WTC11 (cell line): ENCODE measurements around the gene ZFP42. TPM values are rescaled to one million over a fixed set of nuclear protein-coding genes. Genes with fewer than 3 reads are reported as not detected.

Experiments used
- ATAC-seq: fragments of 200-7000 bp; cut with Tn5 transposase; 2 replicates; pipeline ENCODE4 v1.10.0; 2021; ENCODE audit warnings: mild to moderate bottlenecking, moderate library complexity
- CTCF ChIA-PET: fragments of 300-600 bp; sonication (Branson Sonifier 250); formaldehyde crosslinking; loops from one replicate; lab custom pipeline; 2021; ENCODE audit warnings: antibody characterized with exemption; lab: Charles Lee
- POLR2A ChIA-PET: fragments of 350-600 bp; sonication (Branson Sonifier 250); formaldehyde crosslinking; loops from one replicate; lab custom pipeline; 2021; ENCODE audit warnings: antibody characterized with exemption; lab: Charles Lee
- DNase-seq: peaks from one replicate; pipeline ENCODE4 v3.0.0; 2021; ENCODE audit warnings: low spot score
- H3K27ac Mint-ChIP-seq: 2 replicates; pipeline ENCODE4 v1.8.0; 2021; ENCODE audit warnings: mixed read lengths
- H3K27me3 Mint-ChIP-seq: 2 replicates; pipeline ENCODE4 v1.8.0; 2021; ENCODE audit warnings: low read depth, mild to moderate bottlenecking, moderate library complexity, mixed read lengths
- H3K36me3 Mint-ChIP-seq: 2 replicates; pipeline ENCODE4 v1.8.0; 2021; ENCODE audit warnings: mixed read lengths
- H3K4me1 Mint-ChIP-seq: 2 replicates; pipeline ENCODE4 v1.8.0; 2022; ENCODE audit warnings: mixed read lengths
- H3K4me3 Mint-ChIP-seq: 2 replicates; pipeline ENCODE4 v1.8.0; 2021; ENCODE audit warnings: mild to moderate bottlenecking, moderate library complexity, mixed read lengths
- H3K9me3 Mint-ChIP-seq: 2 replicates; pipeline ENCODE4 v1.8.0; 2021; ENCODE audit warnings: mixed read lengths
- ATF1 ChIP-seq: sonication (generic); formaldehyde crosslinking; IDR thresholded peaks from 2 replicates; pipeline ENCODE4 v1.8.1; 2023; ENCODE audit warnings: mild to moderate bottlenecking, moderate library complexity, missing genetic modification reagents
- CBFB ChIP-seq: sonication (generic); formaldehyde crosslinking; IDR thresholded peaks from 2 replicates; pipeline ENCODE4 v1.8.1; 2022; ENCODE audit warnings: mild to moderate bottlenecking, low read depth, missing genetic modification reagents
- FOXP4 ChIP-seq: sonication (generic); formaldehyde crosslinking; IDR thresholded peaks from 2 replicates; pipeline ENCODE4 v1.8.0; 2022; ENCODE audit warnings: mild to moderate bottlenecking, missing genetic modification reagents
- GTF2I ChIP-seq: fragments of 250-450 bp; sonication (Bioruptor Pico); conservative IDR thresholded peaks from 2 replicates; pipeline ENCODE4 v1.4.0; 2021; ENCODE audit warnings: mild to moderate bottlenecking
- HMGXB4 ChIP-seq: sonication (generic); formaldehyde crosslinking; IDR thresholded peaks from 2 replicates; pipeline ENCODE4 v1.8.1; 2023; ENCODE audit warnings: mild to moderate bottlenecking, moderate library complexity, missing genetic modification reagents
- MAX ChIP-seq: sonication (generic); formaldehyde crosslinking; IDR thresholded peaks from 2 replicates; pipeline ENCODE4 v1.8.0; 2022; ENCODE audit warnings: mild to moderate bottlenecking, missing genetic modification reagents
- NFE2L1 ChIP-seq: sonication (generic); formaldehyde crosslinking; IDR thresholded peaks from 2 replicates; pipeline ENCODE4 v1.8.1; 2023; ENCODE audit warnings: missing genetic modification reagents
- NR2C2 ChIP-seq: sonication (generic); formaldehyde crosslinking; IDR thresholded peaks from 2 replicates; pipeline ENCODE4 v1.8.0; 2022; ENCODE audit warnings: mild to moderate bottlenecking, missing genetic modification reagents
- NR3C1 ChIP-seq: sonication (generic); formaldehyde crosslinking; conservative IDR thresholded peaks from 2 replicates; pipeline ENCODE4 v1.8.1; 2023; ENCODE audit warnings: low read depth, mild to moderate bottlenecking, missing genetic modification reagents
- PRDM15 ChIP-seq: sonication (generic); formaldehyde crosslinking; IDR thresholded peaks from 2 replicates; pipeline ENCODE4 v1.8.0; 2022; ENCODE audit warnings: missing genetic modification reagents
- PRRX2 ChIP-seq: fragments of 250-450 bp; sonication (Bioruptor Pico); IDR thresholded peaks from 2 replicates; pipeline ENCODE4 v1.8.0; 2021; ENCODE audit warnings: mild to moderate bottlenecking
- ZBTB21 ChIP-seq: sonication (generic); formaldehyde crosslinking; IDR thresholded peaks from 2 replicates; pipeline ENCODE4 v1.8.1; 2023; ENCODE audit warnings: mild to moderate bottlenecking, missing genetic modification reagents, borderline replicate concordance
- ZNF121 ChIP-seq: sonication (generic); formaldehyde crosslinking; IDR thresholded peaks from 2 replicates; pipeline ENCODE4 v1.8.0; 2023; ENCODE audit warnings: missing genetic modification reagents
- ZNF219 ChIP-seq: sonication (generic); formaldehyde crosslinking; IDR thresholded peaks from 2 replicates; pipeline ENCODE4 v1.8.0; 2023; ENCODE audit warnings: missing genetic modification reagents, mild to moderate bottlenecking, borderline replicate concordance
- ZNF671 ChIP-seq: fragments of 250-450 bp; sonication (Bioruptor Pico); IDR thresholded peaks from 2 replicates; pipeline ENCODE4 v1.8.0; 2021; ENCODE audit warnings: mild to moderate bottlenecking
- total RNA-seq: library from RNA; stranded (reverse); gene quantifications from 3 replicates; pipeline ENCODE4 v1.2.3, GENCODE V29; 2021
- TF ChIP-seq, protein P1 (sequence below): fragments of 250-450 bp; sonication (Bioruptor Pico); conservative IDR thresholded peaks from 2 replicates; pipeline ENCODE4 v1.9.0; 2021; ENCODE audit warnings: mild to moderate bottlenecking
- TF ChIP-seq, protein P2 (sequence below): sonication (generic); formaldehyde crosslinking; IDR thresholded peaks from 2 replicates; pipeline ENCODE4 v1.8.1; 2022; ENCODE audit warnings: missing genetic modification reagents, borderline replicate concordance

Gene ZFP42
- total RNA-seq, 1 experiment from 2014 or later, result 128 TPM

DNA sequence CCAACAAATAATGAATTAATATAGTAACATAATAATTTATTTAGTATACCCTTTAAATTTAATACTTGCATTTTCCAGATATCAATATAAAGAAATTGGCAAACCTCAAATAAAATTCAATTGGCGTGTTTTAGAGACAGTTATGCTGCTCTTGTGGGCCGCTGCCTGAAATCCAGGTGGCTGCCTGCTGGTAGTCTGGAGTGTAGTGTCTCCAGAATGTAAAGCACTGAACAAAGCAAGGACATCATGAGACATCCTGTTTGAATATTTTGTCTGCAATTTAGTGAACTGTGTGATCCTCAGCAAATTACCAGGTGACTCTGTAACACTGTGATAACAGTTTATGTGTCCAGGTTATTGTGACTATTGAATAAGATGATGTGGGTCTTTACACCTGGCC, 29.9 kb downstream of the ZFP42 start:
- no peaks in the 10 kb centered on the region for H3K9me3 Mint-ChIP-seq
- DNase-seq, result no peak
- no peak overlapping the region for H3K27ac Mint-ChIP-seq
- no peak for ATAC-seq
- no peaks in the 10 kb centered on the region for H3K27me3 Mint-ChIP-seq
- H3K36me3 Mint-ChIP-seq, result no peaks in the 10 kb centered on the region
- CTCF ChIA-PET, result no interaction called here
- H3K4me1 Mint-ChIP-seq, result peaks cover 49% of the 10 kb centered on the region
- POLR2A ChIA-PET, result interaction anchor here (0.8 kb wide), 1 partner anchor 9 kb away, joined by 3 read pairs; no protein-coding TSS in a partner anchor
- no peak overlapping the region for H3K4me3 Mint-ChIP-seq
- TF ChIP-seq ZNF121 (CRISPR knock-in tag) (no peak), ZNF219 (CRISPR knock-in tag) (no peak), HMGXB4 (no peak)

DNA sequence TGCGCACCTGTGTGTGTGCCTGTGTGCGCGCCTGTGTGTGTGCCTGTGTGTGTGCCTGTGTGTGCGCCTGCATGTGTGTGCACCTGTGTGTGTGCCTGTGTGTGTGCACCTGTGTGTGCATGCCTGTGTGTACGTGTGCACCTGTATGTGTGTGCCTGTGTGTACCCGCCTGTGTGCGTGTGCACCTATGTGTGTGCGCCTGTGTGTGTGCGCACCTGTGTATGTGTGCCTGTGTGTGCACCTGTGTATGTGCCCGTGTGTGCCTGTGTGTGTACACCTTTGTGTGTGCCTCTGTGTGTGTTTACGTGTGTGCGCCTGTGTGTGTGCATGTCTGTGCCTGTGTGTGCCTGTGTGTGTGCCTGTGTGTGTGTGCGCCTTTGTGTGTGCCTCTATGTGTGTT, 33.5 kb downstream of the ZFP42 start:
- H3K27me3 Mint-ChIP-seq, result no peaks in the 10 kb centered on the region
- POLR2A ChIA-PET, result no interaction called here
- 0 out of 2 replicates have a peak, but pooled peaks have one; percentile 11 for TF ChIP-seq ZBTB21 (CRISPR knock-in tag)
- TF ChIP-seq NR2C2, result 0 out of 2 replicates have a peak, but pooled peaks have one; percentile 30
- TF ChIP-seq, protein P1, sequence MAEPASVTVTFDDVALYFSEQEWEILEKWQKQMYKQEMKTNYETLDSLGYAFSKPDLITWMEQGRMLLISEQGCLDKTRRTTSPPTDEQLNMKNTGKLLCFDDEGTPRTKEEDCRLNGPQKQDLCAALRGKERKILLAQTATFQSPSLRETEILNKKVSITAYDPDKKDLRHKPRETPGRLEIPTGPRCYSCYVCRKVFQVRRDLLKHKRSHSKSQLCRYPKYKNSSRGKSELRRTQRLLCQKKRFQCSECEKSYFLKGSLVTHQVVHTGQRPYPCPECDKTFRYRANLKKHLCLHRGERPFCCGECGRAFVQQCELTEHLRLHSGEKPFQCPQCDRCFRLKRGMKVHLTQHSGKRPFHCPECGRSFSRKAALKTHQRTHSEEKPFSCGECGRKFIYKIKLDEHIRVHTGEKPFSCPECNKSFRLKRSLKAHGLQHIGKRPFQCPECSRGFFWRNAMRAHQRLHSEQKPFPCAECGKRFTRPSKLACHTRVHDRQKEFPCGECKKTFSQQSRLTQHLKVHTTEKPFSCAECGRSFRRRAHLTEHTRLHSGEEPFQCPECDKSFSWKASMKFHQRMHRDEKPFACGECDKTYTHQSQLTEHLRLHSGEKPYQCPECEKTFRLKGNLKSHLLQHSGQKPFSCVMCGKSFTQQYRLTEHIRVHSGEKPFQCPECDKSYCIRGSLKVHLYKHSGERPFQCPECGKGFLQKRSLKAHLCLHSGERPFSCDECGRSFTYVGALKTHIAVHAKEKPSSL, result no peak
- TF ChIP-seq, protein P2, sequence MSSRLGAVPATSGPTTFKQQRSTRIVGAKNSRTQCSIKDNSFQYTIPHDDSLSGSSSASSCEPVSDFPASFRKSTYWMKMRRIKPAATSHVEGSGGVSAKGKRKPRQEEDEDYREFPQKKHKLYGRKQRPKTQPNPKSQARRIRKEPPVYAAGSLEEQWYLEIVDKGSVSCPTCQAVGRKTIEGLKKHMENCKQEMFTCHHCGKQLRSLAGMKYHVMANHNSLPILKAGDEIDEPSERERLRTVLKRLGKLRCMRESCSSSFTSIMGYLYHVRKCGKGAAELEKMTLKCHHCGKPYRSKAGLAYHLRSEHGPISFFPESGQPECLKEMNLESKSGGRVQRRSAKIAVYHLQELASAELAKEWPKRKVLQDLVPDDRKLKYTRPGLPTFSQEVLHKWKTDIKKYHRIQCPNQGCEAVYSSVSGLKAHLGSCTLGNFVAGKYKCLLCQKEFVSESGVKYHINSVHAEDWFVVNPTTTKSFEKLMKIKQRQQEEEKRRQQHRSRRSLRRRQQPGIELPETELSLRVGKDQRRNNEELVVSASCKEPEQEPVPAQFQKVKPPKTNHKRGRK (CRISPR knock-in tag), result no peak
- no peak for TF ChIP-seq CBFB
- TF ChIP-seq FOXP4 (CRISPR knock-in tag), result no peak
- TF ChIP-seq, all 79 proteins: peak for 2
- DNase-seq (no peak), ATAC-seq (no peak)
- Mint-ChIP-seq H3K27ac (peak overlapping the region; percentile 39), H3K9me3 (no peaks in the 10 kb centered on the region), H3K4me3 (no peak overlapping the region), H3K4me1 (peaks cover 42% of the 10 kb centered on the region), H3K36me3 (no peaks in the 10 kb centered on the region)
- CTCF ChIA-PET, result no interaction called here

DNA sequence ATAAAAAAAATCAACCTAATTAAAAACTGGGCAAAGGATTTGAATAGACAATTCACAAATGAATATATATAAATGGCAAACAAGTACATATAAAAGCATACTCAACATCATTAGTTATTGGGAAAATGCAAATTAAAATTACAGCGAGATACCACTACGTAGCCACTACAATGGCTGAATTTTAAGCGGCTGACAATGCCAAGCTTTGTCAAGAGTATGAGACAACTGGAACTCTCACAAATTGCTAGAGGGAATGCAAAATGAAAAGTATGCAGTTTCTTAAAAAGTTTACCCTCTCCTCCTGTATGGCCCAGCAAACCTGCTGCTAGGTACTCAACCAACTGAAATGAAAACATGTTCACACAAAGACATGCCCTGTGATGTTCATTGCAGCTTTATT, 34.8 kb downstream of the ZFP42 start:
- Mint-ChIP-seq H3K4me1 (peaks cover 43% of the 10 kb centered on the region), H3K9me3 (no peaks in the 10 kb centered on the region), H3K27ac (0 out of 2 replicates have a peak overlapping the region, but pooled peaks have one; percentile 78), H3K27me3 (no peaks in the 10 kb centered on the region), H3K36me3 (no peaks in the 10 kb centered on the region), H3K4me3 (peak overlapping the region; percentile 55; the same call in 1 of the 2 replicates)
- CTCF ChIA-PET, result interaction anchor here (1.2 kb wide), 1 partner anchor 13 kb away, joined by 4 read pairs; no protein-coding TSS in a partner anchor
- no peak for ATAC-seq
- POLR2A ChIA-PET, result no interaction called here
- no peak for DNase-seq
- TF ChIP-seq MAX (CRISPR knock-in tag), result no peak
- no peak for TF ChIP-seq PRRX2 (CRISPR knock-in tag)
- TF ChIP-seq GTF2I (CRISPR knock-in tag), result no peak
- TF ChIP-seq ZNF671 (CRISPR knock-in tag), result no peak
- no peak for TF ChIP-seq ZNF219 (CRISPR knock-in tag)
- no peak for TF ChIP-seq ATF1 (CRISPR knock-in tag)
- no peak for TF ChIP-seq PRDM15 (CRISPR knock-in tag)
- TF ChIP-seq NFE2L1 (CRISPR knock-in tag), result no peak
- TF ChIP-seq NR3C1 (CRISPR knock-in tag), result no peak
- TF ChIP-seq, protein P1, result no peak
